Ishikawa (cell line): ENCODE measurements around the gene REPS2.

Experiments used
- CEBPB ChIP-seq: IDR thresholded peaks from 2 replicates; pipeline ENCODE4 v1.6.1; 2012
- CREB1 ChIP-seq: IDR thresholded peaks from 2 replicates; pipeline ENCODE4 v1.6.1; 2012; ENCODE audit warnings: low read depth
- EGR1 ChIP-seq: IDR thresholded peaks from 2 replicates; pipeline ENCODE4 v1.6.1; 2012
- EP300 ChIP-seq: IDR thresholded peaks from 2 replicates; pipeline ENCODE4 v1.6.1; 2012; ENCODE audit warnings: borderline replicate concordance
- FOXM1 ChIP-seq: IDR thresholded peaks from 2 replicates; pipeline ENCODE4 v1.6.1; 2012; ENCODE audit warnings: low read depth, borderline replicate concordance
- MAX ChIP-seq: IDR thresholded peaks from 2 replicates; pipeline ENCODE4 v1.6.1; 2012
- NFIC ChIP-seq: IDR thresholded peaks from 2 replicates; pipeline ENCODE4 v1.6.1; 2012
- RAD21 ChIP-seq: IDR thresholded peaks from 2 replicates; pipeline ENCODE4 v1.6.1; 2012; ENCODE audit warnings: low read depth
- REST ChIP-seq: IDR thresholded peaks from 2 replicates; pipeline ENCODE4 v1.6.1; 2012; ENCODE audit warnings: low read depth, mild to moderate bottlenecking
- TAF1 ChIP-seq: IDR thresholded peaks from 2 replicates; pipeline ENCODE4 v1.6.1; 2012; ENCODE audit warnings: low read depth, mild to moderate bottlenecking
- TEAD4 ChIP-seq: IDR thresholded peaks from 2 replicates; pipeline ENCODE4 v1.6.1; 2012
- YY1 ChIP-seq: IDR thresholded peaks from 2 replicates; pipeline ENCODE4 v1.6.1; 2012; ENCODE audit warnings: low read depth
- ZBTB7A ChIP-seq: IDR thresholded peaks from 2 replicates; pipeline ENCODE4 v1.6.1; 2012; ENCODE audit warnings: low read depth

GRCh38 chrX:17086317-17086716, 139.9 kb downstream of the REPS2 start:
- TF ChIP-seq EGR1 = no peak
- TF ChIP-seq NFIC = no peak
- no peak for TF ChIP-seq REST
- TF ChIP-seq TAF1 = no peak
- TF ChIP-seq CREB1 = no peak
- no peak for TF ChIP-seq EP300
- no peak for TF ChIP-seq MAX
- no peak for TF ChIP-seq FOXM1
- no peak for TF ChIP-seq RAD21
- no peak for TF ChIP-seq CEBPB
- TF ChIP-seq YY1 = no peak
- TF ChIP-seq ZBTB7A = no peak
- no peak for TF ChIP-seq TEAD4
